ENCODE data around the gene HACD3. TPM values are rescaled to one million over a fixed set of nuclear protein-coding genes. Genes with fewer than 3 reads are reported as not detected.

HACD3 gene
- total and polyA plus RNA-seq, 2 experiments from 2014 or later, result 104 to 119 TPM

DNA sequence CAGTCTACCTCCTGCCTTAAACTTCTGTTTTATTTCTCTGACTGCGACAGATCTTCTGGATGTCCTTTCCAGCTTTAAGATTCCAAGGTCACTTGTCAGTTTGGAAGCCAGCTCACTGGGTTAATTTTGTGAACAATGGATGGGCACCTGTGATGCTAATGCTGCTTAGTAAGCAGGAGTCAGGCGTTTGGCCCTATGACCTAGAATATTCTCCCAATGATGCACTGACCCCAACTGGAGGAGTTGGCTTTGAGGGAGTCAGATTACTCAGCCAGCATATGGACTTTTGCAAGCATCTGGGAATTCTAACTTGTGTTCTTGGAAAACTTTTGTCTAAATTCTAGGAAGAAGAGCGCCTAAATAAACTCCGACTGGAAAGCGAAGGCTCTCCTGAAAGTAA is 28.1 kb downstream of the HACD3 start:
- TF ChIP-seq EZH2phosphoT487 (IDR thresholded peaks at IDR 0.05; ENCODE audit: insufficient read depth, low read depth) (no peak), EZH2 (IDR thresholded peaks at IDR 0.05; ENCODE audit: insufficient read depth, poor library complexity, severe bottlenecking) (no peak)
- Histone ChIP-seq H2AFZ (no peak overlapping the region), H3K4me2 (ENCODE audit: unreplicated experiment) (no peak overlapping the region), H3K27me3 (replicated peaks; ENCODE audit: insufficient read depth) (no peaks in the 10 kb centered on the region), H3K4me3 (no peak overlapping the region), H3K9ac (no peak overlapping the region), H3K36me3 (ENCODE audit: low read depth) (peaks cover 23% of the 10 kb centered on the region), H3F3A (ENCODE audit: insufficient read depth) (peaks cover 13% of the 10 kb centered on the region), H4K20me1 (ENCODE audit: insufficient read depth) (no peaks in the 10 kb centered on the region), H3K27ac (0 out of 2 replicates have a peak overlapping the region, but pooled peaks have one; percentile 8), H3K79me2 (ENCODE audit: insufficient read depth) (peaks cover 27% of the 10 kb centered on the region), H3K4me1 (ENCODE audit: insufficient read depth) (peaks cover 6% of the 10 kb centered on the region; the same call in 1 of the 2 replicates), H3K9me2 (ENCODE audit: insufficient read depth) (no peaks in the 10 kb centered on the region), H3K9me3 (ENCODE audit: low read depth) (no peaks in the 10 kb centered on the region)
- 80 to 82% methylated on average over 5 of the region's 5 CpGs for WGBS, 2 experiments (ENCODE audit: low coverage in 1 of 2, low lambda C conversion rate in 2 of 2, missing lambda C conversion rate in 2 of 2)
- in situ Hi-C loops (cut with MboI), result no loop called here
- DNase-seq, result peak; percentile 64

GRCh38 chr15:65558997-65559760 is 28.9 kb downstream of the HACD3 start:
- TF ChIP-seq EZH2phosphoT487 (IDR thresholded peaks at IDR 0.05; ENCODE audit: insufficient read depth, low read depth) (no peak), EZH2 (IDR thresholded peaks at IDR 0.05; ENCODE audit: insufficient read depth, poor library complexity, severe bottlenecking) (no peak)
- no peak overlapping the region for H3K9ac ChIP-seq

DNA sequence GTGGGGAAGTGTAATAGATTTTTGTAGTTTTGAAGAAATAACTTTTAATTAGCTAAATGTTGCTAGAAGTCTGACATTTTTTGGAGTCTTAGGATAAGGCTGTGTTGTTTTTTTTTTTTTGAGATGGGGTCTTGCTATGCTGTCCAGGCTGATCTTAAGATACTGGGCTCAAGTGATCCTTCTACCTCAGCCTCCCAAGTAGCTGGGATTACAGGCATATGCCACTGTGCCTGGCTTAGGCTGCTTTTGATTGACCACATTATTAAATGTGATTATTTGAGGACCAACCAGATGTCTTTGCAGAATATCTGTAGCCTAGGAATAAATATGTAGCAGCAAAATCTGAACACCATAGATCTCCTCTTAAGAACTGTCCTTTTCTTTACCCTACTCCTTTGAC is 29.7 kb downstream of the HACD3 start:
- H3K4me3 ChIP-seq, result no peak overlapping the region
- peaks cover 6% of the 10 kb centered on the region; the same call in 1 of the 2 replicates for H3K4me1 ChIP-seq (ENCODE audit: insufficient read depth)
- no peak for DNase-seq
- peaks cover 29% of the 10 kb centered on the region for H3K36me3 ChIP-seq (ENCODE audit: low read depth)
- peaks cover 17% of the 10 kb centered on the region for H3K79me2 ChIP-seq (ENCODE audit: insufficient read depth)
- H3K9ac ChIP-seq, result no peak overlapping the region
- no peaks in the 10 kb centered on the region for H4K20me1 ChIP-seq (ENCODE audit: insufficient read depth)
- H3K27ac ChIP-seq, result no peak overlapping the region
- TF ChIP-seq EZH2 (IDR thresholded peaks at IDR 0.05; ENCODE audit: insufficient read depth, poor library complexity, severe bottlenecking) (no peak), EZH2phosphoT487 (IDR thresholded peaks at IDR 0.05; ENCODE audit: insufficient read depth, low read depth) (no peak)
- H3F3A ChIP-seq (ENCODE audit: insufficient read depth), result peaks cover 13% of the 10 kb centered on the region
- no peaks in the 10 kb centered on the region for H3K27me3 ChIP-seq (replicated peaks; ENCODE audit: insufficient read depth)
- no peaks in the 10 kb centered on the region for H3K9me2 ChIP-seq (ENCODE audit: insufficient read depth)
- in situ Hi-C loops (cut with MboI), result no loop called here
- H3K9me3 ChIP-seq (ENCODE audit: low read depth), result no peaks in the 10 kb centered on the region
- H2AFZ ChIP-seq, result no peak overlapping the region
- H3K4me2 ChIP-seq (ENCODE audit: unreplicated experiment), result no peak overlapping the region

More at GRCh38 chr15:65558997-65559760, 28.9 kb downstream of the HACD3 start:
- H3K4me3 ChIP-seq, result no peak overlapping the region
- WGBS, 2 experiments (ENCODE audit: low coverage in 1 of 2, low lambda C conversion rate in 2 of 2, missing lambda C conversion rate in 2 of 2), result 94 to 97% methylated on average over 6 of the region's 6 CpGs
- no peaks in the 10 kb centered on the region for H3K27me3 ChIP-seq (replicated peaks; ENCODE audit: insufficient read depth)
- no peak for DNase-seq
- H3K4me2 ChIP-seq (ENCODE audit: unreplicated experiment), result no peak overlapping the region
- H3K9me3 ChIP-seq (ENCODE audit: low read depth), result no peaks in the 10 kb centered on the region
- no peaks in the 10 kb centered on the region for H4K20me1 ChIP-seq (ENCODE audit: insufficient read depth)
- peaks cover 13% of the 10 kb centered on the region for H3F3A ChIP-seq (ENCODE audit: insufficient read depth)
- no peaks in the 10 kb centered on the region for H3K9me2 ChIP-seq (ENCODE audit: insufficient read depth)
- H2AFZ ChIP-seq, result no peak overlapping the region
- in situ Hi-C loops (cut with MboI), result no loop called here
- H3K27ac ChIP-seq, result no peak overlapping the region
- peaks cover 18% of the 10 kb centered on the region for H3K79me2 ChIP-seq (ENCODE audit: insufficient read depth)
- peaks cover 28% of the 10 kb centered on the region for H3K36me3 ChIP-seq (ENCODE audit: low read depth)
- H3K4me1 ChIP-seq (ENCODE audit: insufficient read depth), result peaks cover 6% of the 10 kb centered on the region; the same call in 1 of the 2 replicates

DNA sequence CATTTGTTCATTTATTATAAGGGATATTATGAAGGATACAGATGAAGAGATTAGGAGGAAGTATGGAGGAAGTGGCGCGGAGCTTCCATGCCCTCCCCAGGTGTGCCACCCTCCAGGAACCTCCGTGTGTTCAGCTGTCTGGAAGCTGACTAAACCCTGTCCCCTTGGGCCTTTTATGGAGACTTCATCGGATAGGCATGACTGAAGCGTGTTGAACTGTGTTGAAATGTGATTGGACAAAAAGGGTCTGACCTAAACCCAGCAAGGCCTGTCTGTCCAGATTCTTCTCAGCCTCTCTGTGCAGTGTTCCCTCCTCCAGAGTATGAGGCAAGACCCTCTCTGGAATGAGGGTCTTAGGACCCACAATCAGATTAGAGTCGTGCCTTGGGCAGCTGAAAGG is 31.7 kb downstream of the HACD3 start:
- Histone ChIP-seq H3K4me1 (ENCODE audit: insufficient read depth) (peaks cover 6% of the 10 kb centered on the region; the same call in 1 of the 2 replicates), H3K79me2 (ENCODE audit: insufficient read depth) (peaks cover 17% of the 10 kb centered on the region; the same call in 1 of the 2 replicates), H3K36me3 (ENCODE audit: low read depth) (peaks cover 42% of the 10 kb centered on the region), H3K4me3 (no peak overlapping the region), H3K4me2 (ENCODE audit: unreplicated experiment) (no peak overlapping the region), H3F3A (ENCODE audit: insufficient read depth) (peaks cover 13% of the 10 kb centered on the region), H3K9ac (no peak overlapping the region), H4K20me1 (ENCODE audit: insufficient read depth) (no peaks in the 10 kb centered on the region), H3K27me3 (replicated peaks; ENCODE audit: insufficient read depth) (no peaks in the 10 kb centered on the region), H3K9me3 (ENCODE audit: low read depth) (no peaks in the 10 kb centered on the region), H3K9me2 (ENCODE audit: insufficient read depth) (no peaks in the 10 kb centered on the region), H2AFZ (no peak overlapping the region), H3K27ac (no peak overlapping the region)
- DNase-seq, result no peak
- TF ChIP-seq EZH2phosphoT487 (IDR thresholded peaks at IDR 0.05; ENCODE audit: insufficient read depth, low read depth) (no peak), EZH2 (IDR thresholded peaks at IDR 0.05; ENCODE audit: insufficient read depth, poor library complexity, severe bottlenecking) (no peak)
- in situ Hi-C loops (cut with MboI), result no loop called here
- WGBS, 2 experiments (ENCODE audit: low coverage in 1 of 2, low lambda C conversion rate in 2 of 2, missing lambda C conversion rate in 2 of 2), result 92 to 93% methylated on average over 6 of the region's 6 CpGs
